Anterior cingulate cortex (tissue), 58 donors: ENCODE results near the gene CASP3.
"Not testable (repeated sequence)": the region's sequence is repeated elsewhere in the genome, so short reads cannot be mapped to it uniquely, and the experiment has no call there.

Experiments used
- DNase-seq, 58 donors: peaks; one replicate each; lab custom pipeline; 2025; lab: John Stamatoyannopoulos, UW

The CASP3 gene

DNA sequence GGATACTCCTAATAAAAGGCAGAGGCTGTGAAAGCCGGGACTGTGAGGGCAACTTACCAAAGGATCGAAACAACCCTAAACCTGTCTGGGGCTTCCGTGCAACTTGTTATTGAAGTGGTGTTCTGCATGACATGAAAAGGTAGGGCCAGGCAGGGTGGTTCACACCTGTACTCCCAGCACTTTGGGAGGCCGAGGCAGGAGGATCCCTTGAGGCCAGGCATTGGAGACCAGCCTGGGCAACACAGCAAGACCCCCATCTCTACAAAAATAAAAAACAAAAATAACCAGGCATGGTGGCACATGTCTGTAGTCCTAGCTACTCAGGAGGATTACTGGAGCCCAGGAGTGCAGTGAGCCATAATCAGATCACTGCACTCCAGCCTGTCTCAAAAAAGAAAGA, 12.3 kb downstream of the CASP3 start:
- no peak for DNase-seq

DNA sequence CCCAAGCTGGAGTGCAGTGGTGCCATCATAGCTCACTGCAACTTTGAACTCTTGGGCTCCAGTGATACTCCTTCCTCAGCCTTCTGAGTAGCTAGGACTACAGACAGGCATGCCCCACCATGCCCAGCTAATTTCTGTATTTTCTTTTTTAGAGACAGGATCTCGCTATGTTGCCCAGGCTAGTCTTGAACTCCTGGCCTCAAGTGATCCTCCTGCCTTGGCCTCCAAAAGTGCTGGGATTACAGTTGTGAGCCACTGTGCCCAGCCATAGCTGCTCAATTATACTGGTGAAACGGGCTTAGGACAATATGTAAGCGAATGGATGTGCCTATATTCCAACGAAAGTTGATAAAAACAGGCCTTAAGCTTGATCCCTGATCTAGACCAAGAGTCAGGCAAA, 13.1 kb downstream of the CASP3 start:
- DNase-seq, result no peak

DNA sequence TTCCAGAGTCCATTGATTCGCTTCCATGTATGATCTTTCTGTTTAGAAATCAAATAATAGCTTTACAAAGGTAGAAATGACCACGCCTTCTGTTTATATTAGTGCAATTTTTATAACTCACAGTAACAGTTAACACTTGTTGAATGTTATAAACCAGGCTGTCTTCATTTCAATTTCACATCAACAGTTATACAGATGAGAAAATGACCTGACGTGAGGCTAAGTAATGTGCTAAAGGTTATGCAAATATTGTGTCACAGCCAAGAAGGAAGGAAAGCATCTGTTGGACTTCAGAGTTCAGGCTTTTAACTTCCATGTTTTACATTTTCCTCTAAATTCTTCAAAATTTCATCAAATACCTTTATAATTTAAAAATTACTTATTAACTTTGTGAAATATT, 13.9 kb downstream of the CASP3 start:
- DNase-seq, result no peak

DNA sequence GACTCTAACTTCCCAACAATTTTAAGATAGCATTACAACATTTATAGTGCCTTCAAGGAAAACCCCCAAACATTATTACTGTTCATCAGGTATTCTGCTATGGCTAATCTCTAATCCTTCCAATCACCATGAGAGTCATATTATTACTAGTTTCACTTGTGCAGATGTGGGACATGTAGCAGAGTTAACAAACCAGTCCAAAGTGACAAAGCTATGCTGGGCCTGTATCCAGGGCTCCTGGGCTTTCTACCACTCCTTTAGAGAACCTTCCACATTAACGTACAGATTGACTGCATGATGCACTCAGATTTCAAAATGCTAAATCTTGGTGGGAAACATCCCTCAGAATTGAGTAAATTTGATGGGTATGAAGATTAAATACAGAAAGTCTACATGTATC, 16.4 kb downstream of the CASP3 start:
- no peak for DNase-seq

DNA sequence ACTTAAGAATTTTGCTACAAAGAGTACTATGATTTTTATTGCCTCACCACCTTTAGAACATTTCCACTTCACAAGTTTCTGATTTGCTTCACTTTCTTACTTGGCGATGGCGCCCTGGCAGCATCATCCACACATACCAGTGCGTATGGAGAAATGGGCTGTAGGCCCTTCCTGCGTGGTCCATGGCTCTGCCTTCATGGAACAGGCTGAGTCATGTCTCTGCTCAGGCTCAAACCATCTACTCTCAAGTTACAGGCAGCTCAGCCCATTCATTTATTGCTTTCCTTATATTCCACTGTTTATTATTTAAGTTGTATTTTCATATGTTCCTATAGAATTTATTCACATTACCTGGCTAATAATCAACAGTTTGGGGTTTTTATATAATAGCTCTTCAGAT, 21.1 kb downstream of the CASP3 start:
- DNase-seq, result no peak

DNA sequence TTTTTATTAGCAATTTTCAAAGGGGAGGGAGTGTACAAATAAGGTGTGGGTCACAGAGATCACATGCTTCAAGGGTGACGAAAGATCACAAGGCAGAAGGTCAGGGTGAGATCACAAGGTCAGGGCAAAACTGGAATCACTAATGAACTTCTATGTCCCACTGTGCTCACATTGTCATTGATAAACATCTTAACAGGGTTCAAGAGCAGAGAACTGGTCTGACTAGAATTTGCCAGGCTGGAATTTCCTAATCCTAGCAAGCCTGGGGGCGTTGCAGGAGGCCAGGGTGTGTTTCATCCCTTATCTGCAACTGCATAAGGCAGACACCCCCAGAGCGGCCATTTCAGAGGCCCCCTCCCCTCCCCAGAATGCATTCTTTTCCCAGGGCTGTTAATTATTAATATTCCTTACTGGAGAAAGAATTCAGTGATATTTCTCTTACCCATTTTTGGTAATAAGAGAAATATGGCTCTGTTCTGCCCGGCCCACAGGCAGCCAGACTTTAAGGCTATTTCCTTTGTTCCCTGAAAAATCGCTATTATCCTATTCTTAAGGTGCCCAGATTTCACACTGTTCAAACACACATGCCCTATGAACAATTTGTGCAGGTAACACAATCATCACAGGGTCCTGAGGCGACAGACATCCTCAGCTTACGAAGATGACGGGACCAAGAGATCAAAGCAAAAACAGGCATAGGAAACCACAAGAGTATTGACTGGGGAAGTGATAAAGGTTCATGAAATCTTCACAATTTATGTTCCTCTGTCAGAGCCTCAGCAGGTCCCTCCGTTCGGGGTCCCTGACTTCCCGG, 23.3 kb downstream of the CASP3 start:
- DNase-seq, result not testable (repeated sequence)

DNA sequence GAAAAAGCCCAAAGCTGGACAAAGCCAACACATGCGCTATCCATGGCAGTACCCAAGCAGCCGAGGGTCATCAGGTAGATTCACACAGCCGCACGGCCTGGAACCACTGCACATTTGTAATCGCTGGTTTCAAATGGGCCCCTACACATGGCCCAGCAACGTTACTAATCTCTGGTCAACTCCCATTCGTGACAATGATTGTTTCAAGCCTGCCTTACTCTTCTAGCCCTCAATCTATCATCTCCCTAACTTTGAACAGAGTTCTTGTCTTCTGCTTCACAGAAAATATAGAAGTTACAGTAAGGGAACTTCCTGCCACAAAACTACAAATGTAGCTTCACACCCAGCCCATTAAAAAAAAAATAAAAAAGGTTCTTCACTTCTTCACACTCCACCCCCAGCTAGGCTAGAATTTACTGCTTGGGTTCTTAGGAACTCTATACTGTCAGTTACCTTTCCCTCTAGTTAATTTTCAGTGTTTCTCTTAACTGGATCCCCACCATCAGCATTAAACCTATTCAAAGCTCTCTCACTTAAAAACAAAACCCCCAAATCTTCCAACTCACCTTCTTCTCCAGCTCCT, 24.2 kb downstream of the CASP3 start:
- DNase-seq, result no peak

DNA sequence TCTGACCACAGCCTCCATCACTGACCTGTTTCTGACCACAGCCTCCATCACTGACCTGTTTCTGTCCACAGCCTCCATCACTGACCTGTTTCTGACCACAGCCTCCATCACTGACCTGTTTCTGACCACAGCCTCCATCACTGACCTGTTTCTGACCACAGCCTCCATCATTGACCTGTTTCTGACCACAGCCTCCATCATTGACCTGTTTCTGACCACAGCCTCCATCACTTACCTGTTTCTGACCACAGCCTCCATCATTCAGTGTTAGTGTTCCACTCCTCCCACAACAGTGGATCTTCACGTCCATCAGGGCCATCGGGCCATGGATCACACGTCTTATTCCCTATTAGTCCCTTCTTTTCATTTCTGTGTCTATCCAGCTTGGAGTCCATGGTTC, 24.7 kb downstream of the CASP3 start:
- DNase-seq, result not testable (repeated sequence)

DNA sequence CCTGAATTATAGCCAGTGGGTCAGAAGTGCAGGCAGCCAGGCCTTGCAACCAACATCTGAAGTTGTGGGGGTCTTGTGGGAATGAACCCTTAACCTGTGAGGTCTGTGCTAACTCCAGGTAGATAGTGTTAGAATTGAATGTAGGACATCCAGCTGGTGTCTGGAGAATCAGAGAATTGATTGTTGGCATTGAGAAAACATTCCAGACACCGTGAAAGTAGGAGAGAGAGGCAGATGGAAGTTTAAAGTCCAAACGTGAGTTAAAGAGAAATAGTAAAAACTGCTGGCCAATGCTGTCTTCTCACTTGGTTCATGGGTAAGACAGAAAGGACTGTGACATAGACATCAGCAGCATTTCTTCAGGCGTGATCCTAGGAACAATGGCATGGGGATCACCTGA, 27.7 kb downstream of the CASP3 start:
- no peak for DNase-seq

DNA sequence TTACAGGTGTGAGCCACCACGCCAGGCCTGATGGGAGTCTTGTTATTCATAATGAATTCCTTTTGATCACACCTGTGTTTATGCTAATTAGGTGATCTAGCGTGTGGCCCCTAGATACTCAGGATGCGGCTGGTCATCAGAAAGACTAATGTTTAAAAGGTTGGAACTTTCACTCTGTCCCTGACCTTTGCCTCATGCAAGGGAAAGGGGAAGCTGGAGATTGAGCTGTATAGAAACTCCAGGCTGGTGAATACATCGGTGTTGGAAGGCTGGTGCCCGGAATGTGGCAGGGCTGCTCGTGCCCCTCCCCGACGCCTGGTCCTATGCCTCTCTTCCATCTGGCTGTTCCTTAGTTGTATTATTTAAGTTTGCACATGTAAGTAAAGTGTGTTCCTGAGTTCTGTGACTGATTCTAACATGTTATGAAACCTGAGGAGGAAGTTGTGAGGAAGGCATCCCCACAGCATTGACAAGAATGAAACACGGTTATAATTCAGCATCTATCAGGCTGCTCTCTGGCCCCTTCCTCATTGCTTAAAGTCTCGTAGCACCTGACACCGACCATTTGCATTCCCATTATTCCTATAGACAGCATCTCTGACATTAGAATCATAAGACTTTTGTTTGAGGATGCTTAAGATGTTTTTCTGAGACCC, 28.9 kb downstream of the CASP3 start:
- DNase-seq, result no peak

DNA sequence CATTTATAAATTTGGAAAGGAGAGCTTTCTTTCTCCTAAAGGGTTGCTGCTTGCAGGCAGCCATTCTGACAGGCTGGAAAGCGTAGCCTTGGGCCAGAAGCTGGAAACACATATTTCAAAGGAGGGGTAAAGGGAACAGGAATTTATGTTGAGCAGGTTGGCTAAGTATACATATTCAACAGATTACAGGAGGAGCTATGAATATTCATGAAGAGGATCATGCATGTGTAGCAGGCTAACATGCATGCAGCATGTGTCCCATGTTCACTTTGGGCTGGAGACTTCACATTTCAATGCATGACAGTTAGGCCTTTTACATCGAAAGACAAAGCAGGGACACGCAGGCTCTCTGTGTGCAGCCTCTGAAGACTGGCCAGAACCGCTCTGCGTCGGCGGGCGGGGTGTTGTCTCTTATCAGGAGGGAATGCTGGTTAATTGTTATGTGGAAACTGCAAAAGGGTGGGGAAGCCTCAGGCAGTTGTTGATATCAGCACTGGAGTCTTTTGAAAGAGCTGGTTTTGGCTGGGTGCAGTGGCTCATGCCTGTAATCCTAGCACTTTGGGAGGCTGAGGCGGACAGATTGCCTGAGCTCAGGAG, 31.5 kb downstream of the CASP3 start:
- no peak for DNase-seq

DNA sequence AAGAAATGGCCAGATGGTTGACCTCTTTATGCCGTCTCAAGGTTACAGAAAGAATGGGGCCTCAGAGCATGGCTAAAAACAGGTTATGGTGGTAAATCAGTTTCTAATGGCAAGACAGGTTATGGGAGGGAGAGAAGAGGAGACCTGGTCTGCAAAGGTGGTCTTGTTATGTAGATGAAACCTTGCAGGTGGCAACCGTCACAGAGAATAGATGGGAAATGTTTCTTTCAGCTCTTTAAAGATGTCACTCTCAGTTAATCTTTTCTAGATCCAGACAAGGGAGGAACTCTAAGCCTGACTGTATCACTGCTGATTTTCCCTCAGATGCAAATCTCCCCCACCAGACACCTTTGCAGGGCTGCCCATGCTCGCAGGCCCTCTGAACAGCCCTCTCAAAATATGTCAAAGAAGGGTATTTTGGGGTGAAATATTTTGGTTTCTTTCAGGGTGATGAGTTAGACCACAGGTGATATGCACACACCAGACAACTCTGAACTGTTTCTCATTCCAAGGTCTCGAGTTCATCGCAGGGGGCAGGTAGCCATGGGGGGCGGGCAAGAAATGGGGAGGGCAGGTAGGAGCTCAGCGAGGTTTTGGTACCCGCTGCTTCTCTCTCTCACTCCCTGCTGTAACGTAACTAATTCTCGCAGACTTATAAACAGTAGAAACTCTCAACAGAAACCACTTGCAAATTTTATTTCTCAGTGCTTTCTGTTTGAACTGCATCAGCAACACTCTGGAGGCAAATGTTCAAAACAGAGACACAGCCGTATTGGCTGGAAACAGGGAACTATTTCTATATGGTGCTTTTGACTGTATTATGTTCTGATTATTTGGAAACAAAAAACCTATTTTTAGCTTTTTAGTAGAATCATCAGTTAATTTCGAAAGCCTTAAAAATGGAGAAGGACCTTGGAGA, 32.4 kb downstream of the CASP3 start:
- no peak for DNase-seq

DNA sequence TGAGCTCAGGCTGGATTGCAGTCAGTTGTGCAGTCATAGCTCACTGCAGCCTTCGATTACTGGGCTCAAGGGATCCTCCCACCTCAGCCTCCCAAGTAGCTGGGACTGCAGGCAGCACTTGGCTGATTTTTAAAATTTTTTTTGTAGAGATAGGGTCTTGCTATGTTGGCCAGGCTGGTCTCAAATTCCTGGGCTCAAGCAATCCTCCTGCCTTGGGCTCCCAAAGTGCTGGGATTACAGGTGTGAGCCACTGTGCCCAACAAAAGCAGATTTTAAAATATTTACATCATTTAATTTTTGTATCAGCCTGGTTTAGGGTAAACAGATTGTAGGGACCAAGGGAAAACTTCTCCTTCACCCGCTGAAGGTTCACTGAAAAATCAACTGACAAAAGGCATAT, 33.1 kb downstream of the CASP3 start:
- DNase-seq, result not testable (repeated sequence)

DNA sequence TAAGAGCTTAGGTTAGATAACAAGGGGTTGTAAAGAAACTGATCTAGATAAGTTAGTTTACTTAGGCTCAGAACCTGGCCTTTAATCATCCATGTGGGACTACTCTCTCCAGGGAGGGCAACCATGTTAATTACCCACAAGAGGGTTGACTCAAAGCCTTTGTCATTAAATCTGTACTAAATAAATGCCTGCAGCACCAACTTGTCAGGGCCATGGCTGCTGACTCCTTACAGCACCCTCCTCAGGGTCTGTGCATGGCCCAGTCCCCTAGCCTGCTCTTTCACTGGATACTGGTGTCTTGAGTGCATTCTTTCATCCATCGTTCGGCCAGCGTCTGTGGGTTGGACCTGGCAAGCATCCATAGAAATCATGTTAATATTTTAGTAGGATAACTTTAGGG, 34.7 kb downstream of the CASP3 start:
- DNase-seq, result peak in 1 of 58 donors; percentile 2

DNA sequence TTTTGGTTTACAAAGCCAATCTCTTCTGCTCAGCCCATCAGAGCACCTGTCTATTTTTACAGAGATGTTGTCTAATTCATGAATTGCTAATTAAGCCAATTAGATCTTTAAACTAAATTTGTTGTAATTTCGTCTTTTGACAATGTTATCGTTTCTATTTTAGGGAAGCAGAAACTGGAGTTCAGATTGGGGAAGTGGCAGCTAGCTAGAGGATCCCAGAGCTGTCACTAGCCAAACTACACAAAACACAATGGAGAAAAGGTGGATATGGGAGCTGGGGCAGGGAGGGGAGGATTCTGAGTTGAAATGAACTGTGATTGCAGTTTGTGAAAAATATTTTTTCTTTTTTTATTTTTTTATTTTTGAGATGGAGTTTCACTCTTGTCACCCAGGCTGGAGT, 35.8 kb downstream of the CASP3 start:
- DNase-seq, result no peak

DNA sequence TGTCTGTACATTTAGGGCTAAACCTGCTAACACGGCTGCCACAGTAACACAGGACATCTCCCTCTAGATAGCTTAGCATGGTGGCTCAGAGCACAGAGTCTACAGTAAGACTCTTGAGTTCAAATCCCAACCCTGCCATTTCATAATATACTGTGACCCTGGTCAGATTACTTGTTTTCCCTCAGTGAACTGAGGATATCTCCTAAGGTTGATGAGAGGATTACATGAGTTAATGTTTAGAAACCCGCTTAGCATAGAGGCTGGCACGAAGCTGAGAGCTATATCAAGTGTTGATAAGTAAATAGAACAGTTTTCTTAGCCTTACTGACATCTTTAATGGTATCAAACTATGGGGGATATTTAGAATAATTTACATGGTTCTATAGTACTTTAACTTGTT, 37.2 kb downstream of the CASP3 start:
- DNase-seq, result no peak

DNA sequence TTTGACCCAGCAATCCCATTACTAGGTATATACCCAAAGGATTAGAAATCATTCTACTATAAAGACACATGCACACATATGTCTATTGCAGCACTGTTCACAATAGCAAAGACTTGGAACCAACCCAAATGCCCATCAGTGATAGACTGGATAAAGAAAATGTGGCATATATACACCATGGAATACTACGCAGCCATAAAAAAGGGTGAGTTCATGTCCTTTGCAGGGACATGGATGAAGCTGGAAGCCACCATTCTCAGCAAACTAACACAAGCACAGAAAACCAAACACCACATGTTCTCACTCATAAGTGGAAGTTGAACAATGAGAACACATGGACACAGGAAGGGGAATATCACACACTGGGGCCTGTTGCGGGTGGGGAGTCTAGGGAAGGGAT, 41.8 kb downstream of the CASP3 start:
- DNase-seq, result not testable (repeated sequence)

DNA sequence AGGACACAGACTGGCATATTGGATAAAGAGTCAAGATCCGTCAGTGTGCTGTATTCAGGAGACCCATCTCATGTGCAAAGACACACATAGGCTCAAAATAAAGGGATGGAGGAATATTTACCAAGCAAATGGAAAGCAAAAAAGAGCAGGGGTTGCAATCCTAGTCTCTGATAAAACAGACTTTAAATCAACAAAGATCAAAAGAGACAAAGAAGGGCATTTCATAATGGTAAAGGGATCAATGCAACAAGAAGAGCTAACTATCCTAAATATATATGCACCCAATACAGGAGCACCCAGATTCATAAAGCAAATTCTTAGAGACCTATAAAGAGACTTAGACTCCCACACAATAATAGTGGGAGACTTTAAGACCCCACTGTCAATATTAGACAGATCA, 46.4 kb downstream of the CASP3 start:
- DNase-seq, result not testable (repeated sequence)

DNA sequence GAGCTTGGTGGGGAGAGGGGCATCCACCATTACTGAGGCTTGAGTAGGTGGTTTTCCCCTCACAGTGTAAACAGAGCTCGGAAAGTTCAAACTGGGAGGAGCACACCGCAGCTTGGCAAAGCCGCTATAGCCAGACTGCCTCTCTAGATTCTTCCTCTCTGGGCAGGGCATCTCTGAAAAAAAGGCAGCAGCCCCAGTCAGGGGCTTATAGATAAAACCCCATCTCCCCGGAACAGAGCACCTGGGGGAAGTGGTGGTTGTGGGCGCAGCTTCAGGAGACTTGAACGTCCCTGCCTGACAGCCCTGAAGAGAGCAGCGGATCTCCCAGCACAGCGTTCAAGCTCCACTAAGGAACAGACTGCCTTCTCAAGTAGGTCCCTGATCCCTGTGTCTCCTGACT, 48.3 kb downstream of the CASP3 start:
- not testable (repeated sequence) for DNase-seq

DNA sequence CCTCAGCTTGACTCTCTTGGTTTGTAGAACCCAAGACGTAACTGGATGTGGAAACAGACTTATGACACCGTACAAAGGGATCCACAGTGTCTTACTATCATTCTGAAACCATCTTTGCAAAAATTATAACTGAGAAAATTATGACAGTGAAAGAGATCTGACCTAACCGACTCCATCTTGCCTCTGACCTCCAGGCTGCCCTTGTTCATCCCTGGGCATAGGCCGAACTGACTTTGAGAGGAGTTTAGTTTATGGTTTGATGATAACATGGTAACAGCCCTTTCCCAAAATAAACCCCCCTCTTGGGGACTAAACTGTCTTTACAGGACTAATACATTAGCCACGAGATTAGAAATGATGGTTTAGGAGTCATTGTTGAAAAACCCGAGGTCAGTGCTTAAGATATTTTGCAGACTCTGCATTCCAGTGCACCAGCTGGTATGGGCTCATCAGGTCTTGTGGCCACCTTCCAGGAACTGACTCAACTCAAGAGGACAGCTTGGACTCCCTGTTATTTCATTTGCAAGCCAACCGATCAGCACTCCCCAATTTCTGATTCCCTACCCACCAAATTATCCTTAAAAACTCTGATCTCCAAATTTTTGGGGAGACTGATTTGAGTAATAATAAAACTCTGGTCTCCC, 49.6 kb downstream of the CASP3 start:
- DNase-seq, result no peak
